GM21528 (cell line): Measurements from ENCODE around the gene KLRK1.
"Not testable (repeated sequence)": the region's sequence is repeated elsewhere in the genome, so short reads cannot be mapped to it uniquely, and the experiment has no call there.

ENCODE experiments used
- ATAC-seq: cut with Tn5 transposase; IDR thresholded peaks from one replicate; pipeline ENCODE4 v1.9.1; 2021; ENCODE audit warnings: mild to moderate bottlenecking, moderate library complexity; ENCODE audit not compliant: unreplicated experiment, low FRiP score

Gene KLRK1

DNA sequence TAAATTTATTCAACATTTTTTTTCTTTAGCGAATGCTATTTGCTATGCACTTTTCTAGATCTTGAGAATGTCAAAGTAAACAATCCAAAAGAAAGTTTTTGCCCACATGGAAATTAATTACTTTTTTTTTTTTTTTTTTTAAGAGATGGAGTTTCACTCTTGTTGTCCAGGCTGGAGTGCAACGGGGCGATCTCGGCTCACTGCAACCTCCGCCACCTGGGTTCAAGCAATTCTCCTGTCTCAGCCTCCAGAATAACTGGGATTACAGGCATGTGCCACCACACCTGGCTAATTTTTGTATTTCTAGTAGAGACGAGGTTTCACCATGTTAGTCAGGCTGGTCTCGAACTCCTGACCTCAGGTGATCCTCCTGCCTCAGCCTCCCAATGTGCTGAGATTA is 1.1 kb upstream of the KLRK1 start:
- ATAC-seq = not testable (repeated sequence)

DNA sequence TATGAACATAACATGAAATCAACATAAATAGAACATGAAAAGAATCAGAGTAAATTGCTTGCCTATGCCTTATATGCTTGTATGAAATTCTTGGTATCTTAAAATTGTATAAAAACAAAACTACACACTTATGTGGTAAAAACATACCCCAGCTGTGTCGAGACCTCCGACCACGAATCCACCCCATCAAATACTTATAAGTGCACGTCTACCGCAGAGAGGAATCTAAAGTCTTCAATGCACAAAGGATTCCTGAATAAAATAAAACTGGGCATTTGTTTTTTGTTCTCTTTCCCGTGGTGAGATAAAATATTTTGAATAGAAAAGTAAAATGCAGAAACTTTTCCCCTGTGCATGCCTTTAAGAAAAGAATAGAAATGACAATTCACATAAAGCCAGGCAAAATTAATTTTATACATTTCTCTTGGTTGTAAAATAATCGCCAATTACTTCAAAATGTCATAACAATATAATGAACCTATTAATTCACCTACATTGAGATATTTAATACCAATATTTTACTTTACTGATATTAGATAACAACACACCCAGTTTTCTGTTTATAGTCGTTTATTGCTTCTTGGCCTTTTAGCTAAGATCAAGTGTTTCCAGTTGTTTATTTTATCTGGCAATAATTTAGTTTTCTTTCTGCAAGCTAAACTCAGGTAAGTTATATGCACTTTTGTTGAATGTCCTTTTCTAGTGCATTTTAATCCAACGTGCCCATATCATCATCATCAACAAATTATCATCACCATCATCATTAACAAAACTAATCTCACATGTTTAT is 1.0 kb downstream of the KLRK1 start:
- ATAC-seq = no peak

GRCh38 chr12:10387498-10387897 is 2.3 kb downstream of the KLRK1 start:
- ATAC-seq = not testable (repeated sequence)

DNA sequence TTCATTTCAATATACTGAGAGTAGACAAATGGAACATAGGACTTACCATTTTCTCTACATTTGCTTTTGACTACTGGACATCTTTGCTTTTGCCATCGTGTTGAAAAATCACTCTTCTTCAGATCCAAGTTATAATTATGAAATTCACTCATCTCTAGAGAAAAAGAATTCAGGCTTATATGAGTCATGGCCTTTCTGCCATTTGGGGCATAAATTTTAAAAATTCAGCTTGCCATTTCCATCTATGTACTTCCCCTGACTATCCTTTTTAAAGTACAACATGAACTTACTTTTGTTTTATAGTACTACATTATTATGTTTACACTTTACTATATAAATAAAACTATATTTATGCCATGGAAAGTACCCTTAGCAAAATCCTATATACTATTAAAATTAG is 3.0 kb downstream of the KLRK1 start:
- no peak for ATAC-seq

GRCh38 chr12:10385166-10385613 is 4.7 kb downstream of the KLRK1 start:
- ATAC-seq = no peak

GRCh38 chr12:10384191-10384590 is 5.7 kb downstream of the KLRK1 start:
- ATAC-seq = no peak

GRCh38 chr12:10381928-10382628 is 7.8 kb downstream of the KLRK1 start:
- no peak for ATAC-seq

GRCh38 chr12:10378737-10379136 is 11.1 kb downstream of the KLRK1 start:
- ATAC-seq = not testable (repeated sequence)

GRCh38 chr12:10374624-10375018 is 15.2 kb downstream of the KLRK1 start:
- no peak for ATAC-seq

DNA sequence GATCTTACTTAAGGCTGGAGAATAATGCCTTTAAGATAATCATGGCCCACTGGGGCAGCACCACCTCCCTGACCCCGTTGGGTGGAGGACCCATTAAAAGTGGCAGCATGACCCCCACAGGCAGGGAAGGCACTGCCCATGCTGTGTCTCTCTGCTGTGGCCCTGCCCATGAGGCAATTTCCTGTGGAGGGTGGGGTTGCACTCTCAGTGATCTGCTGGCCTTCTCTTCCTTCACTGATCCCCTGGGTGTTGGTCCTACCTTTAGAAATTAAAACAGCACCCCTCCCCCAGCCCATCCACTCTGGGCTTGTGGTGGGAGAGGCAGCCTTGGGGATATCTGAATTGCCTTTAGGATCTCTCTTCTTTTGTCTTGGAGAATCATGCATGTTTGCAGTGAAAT is 17.3 kb downstream of the KLRK1 start:
- ATAC-seq = no peak

- not testable (repeated sequence) for ATAC-seq
Measured at GRCh38 chr12:10371893-10372535, 17.8 kb downstream of the KLRK1 start.

GRCh38 chr12:10369557-10370415 is 20.1 kb downstream of the KLRK1 start:
- no peak for ATAC-seq

- ATAC-seq = no peak
Measured at GRCh38 chr12:10368206-10369171, 21.4 kb downstream of the KLRK1 start.

- ATAC-seq = not testable (repeated sequence)
Measured at GRCh38 chr12:10367714-10368113, 22.1 kb downstream of the KLRK1 start.

DNA sequence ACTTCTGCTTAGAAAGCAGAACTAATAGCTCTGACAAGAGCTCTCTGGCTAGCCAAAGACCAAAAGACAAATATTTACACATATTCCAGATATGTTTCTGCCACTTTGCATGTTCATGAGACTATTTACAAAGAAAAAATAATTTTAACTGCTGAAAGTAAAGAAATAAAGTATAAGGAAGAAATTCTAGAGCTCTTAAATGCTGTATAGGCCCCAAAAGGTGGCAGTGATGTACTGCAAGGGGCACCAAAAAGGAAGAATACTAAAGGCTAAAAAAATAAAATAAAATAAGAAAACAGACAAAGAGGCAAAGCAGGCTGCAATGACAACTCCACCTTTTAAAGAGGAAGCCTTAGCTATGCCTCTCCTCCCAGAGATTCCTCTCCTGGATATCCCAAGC is 23.0 kb downstream of the KLRK1 start:
- ATAC-seq = no peak

GRCh38 chr12:10365696-10366405 is 24.0 kb downstream of the KLRK1 start:
- no peak for ATAC-seq

GRCh38 chr12:10364815-10365622 is 24.8 kb downstream of the KLRK1 start:
- ATAC-seq = peak; percentile 60
